GM19239 (cell line): ENCODE measurements around the gene ERBB2.
"Not testable (repeated sequence)": the region's sequence is repeated elsewhere in the genome, so short reads cannot be mapped to it uniquely, and the experiment has no call there.

ENCODE experiments used
- DNase-seq: peaks from one replicate; pipeline ENCODE4 v3.0.0; 2011; ENCODE audit warnings: low spot score; ENCODE audit not compliant: insufficient read length
- FAIRE-seq: peaks from 2 replicates; lab custom pipeline; 2011; peaks lifted over from hg19 to GRCh38; lab: Jason Lieb, UNC

ERBB2 gene

DNA sequence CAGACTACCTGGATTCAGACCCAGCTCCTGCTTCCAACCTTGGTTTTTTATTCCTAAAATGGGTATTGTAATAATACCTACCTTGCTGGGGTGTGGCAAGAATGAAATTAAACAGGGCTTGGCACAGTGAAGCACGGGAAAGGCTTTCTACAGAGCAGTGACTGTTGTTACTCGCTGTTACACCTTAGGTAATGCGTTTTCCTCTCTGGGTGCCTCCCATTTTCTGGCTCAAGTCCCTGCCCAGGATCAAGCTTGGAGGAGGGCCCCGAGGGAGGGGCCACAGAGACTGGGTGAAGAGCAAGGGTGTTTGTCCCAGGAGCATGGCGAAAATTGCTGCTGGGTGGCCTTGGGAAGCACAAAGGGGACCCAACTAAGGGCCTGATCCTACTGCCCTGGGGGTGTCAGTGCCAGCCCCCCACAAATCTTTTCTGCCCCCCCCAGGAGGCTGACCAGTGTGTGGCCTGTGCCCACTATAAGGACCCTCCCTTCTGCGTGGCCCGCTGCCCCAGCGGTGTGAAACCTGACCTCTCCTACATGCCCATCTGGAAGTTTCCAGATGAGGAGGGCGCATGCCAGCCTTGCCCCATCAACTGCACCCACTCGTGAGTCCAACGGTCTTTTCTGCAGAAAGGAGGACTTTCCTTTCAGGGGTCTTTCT, 17.1 kb downstream of the ERBB2 start:
- DNase-seq (no peak), FAIRE-seq (no peak)

GRCh38 chr17:39717660-39718059, 17.8 kb downstream of the ERBB2 start:
- no peak for DNase-seq
- FAIRE-seq = no peak

GRCh38 chr17:39719563-39720355, 19.9 kb downstream of the ERBB2 start:
- no peak for FAIRE-seq
- no peak for DNase-seq

GRCh38 chr17:39722104-39722503, 22.2 kb downstream of the ERBB2 start:
- FAIRE-seq = no peak
- DNase-seq = no peak

DNA sequence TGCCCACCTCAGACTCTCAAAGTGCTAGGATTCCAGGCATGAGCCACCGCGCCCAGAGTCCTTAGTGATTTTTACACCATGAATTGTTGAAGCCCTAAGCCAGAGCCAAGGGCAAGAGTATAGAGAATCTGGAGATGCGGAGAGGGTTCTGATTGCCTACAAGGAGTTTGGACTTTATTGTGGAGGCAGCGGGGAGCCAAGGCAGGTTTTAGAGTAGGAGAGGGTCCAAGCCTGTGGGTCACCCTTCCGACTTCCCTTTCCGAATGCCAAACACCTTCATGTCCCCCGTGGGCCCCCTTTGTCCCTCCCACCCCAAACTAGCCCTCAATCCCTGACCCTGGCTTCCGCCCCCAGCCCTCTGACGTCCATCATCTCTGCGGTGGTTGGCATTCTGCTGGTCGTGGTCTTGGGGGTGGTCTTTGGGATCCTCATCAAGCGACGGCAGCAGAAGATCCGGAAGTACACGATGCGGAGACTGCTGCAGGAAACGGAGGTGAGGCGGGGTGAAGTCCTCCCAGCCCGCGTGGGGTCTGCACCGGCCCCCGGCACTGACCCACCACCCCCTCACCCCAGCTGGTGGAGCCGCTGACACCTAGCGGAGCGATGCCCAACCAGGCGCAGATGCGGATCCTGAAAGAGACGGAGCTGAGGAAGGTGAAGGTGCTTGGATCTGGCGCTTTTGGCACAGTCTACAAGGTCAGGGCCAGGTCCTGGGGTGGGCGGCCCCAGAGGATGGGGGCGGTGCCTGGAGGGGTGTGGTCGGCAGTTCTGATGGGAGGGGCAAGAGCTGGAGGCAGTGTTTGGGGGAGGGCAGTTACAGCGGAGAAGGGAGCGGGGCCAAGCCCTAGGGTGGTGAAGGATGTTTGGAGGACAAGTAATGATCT, 23.3 kb downstream of the ERBB2 start:
- DNase-seq = no peak
- FAIRE-seq = no peak

DNA sequence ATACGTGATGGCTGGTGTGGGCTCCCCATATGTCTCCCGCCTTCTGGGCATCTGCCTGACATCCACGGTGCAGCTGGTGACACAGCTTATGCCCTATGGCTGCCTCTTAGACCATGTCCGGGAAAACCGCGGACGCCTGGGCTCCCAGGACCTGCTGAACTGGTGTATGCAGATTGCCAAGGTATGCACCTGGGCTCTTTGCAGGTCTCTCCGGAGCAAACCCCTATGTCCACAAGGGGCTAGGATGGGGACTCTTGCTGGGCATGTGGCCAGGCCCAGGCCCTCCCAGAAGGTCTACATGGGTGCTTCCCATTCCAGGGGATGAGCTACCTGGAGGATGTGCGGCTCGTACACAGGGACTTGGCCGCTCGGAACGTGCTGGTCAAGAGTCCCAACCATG, 24.9 kb downstream of the ERBB2 start:
- no peak for DNase-seq
- FAIRE-seq = no peak

DNA sequence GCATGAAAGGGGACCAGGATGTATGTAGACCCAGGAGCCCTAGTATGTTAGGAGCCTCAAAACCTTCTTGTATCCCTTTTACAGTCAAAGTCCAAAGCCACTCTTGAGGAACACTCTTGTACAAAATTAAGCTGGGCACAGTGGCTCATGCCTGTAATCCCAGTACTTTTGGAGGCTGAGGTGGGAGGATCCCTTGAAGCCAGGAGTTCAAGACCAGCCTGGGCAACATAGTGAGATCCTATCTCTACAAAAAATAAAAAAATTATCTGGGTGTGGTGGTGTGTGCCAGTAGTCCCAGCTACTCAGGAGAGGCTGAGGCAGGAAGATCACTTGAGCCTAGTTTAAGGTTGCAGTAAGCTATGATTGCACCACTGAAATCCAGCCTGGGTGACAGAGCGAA, 26.1 kb downstream of the ERBB2 start:
- not testable (repeated sequence) for FAIRE-seq, DNase-seq

DNA sequence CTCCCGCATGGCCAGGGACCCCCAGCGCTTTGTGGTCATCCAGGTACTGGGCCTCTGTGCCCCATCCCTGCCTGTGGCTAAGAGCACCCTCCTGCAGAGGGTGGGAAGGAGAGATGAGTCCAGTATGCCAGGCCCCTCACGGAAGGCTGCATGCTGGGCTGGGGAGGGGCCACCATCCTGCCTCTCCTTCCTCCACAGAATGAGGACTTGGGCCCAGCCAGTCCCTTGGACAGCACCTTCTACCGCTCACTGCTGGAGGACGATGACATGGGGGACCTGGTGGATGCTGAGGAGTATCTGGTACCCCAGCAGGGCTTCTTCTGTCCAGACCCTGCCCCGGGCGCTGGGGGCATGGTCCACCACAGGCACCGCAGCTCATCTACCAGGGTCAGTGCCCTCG, 26.8 kb downstream of the ERBB2 start:
- DNase-seq (no peak), FAIRE-seq (no peak)

DNA sequence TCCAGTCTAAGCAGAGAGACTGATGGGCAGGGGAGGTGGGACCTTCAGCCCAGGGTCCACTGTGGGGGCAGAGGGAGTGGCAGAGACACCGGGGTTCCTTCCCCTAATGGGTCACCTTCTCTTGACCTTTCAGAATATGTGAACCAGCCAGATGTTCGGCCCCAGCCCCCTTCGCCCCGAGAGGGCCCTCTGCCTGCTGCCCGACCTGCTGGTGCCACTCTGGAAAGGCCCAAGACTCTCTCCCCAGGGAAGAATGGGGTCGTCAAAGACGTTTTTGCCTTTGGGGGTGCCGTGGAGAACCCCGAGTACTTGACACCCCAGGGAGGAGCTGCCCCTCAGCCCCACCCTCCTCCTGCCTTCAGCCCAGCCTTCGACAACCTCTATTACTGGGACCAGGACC, 27.7 kb downstream of the ERBB2 start:
- DNase-seq = no peak
- no peak for FAIRE-seq

DNA sequence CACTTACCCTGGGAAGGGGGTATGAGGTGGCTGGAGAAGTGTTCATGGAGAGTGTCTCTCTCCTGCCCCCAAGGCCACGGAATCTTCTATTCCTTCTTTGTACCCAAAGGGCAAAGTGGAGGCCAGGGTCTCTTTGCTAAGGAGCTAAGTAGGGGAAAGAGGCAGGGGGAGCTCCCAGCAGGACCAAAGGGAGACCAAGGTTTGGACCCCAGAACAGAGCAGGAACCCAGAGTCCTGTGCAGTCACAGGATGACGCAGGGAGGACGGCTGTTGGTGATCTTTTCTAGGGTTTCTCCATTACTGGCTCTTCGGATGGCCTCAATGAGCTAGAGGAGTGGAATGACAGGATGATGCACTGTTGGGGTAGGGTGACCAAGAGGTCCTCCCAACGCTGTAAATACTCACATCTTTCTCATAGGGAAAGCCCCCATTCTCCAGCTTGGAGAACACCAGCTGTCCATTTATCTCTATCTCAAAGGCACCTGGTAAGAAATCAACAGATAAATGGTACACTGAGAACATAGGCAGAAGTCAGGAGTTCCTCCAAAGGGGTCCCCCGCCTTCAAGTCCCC, 29.5 kb downstream of the ERBB2 start:
- DNase-seq = no peak
- FAIRE-seq = no peak

DNA sequence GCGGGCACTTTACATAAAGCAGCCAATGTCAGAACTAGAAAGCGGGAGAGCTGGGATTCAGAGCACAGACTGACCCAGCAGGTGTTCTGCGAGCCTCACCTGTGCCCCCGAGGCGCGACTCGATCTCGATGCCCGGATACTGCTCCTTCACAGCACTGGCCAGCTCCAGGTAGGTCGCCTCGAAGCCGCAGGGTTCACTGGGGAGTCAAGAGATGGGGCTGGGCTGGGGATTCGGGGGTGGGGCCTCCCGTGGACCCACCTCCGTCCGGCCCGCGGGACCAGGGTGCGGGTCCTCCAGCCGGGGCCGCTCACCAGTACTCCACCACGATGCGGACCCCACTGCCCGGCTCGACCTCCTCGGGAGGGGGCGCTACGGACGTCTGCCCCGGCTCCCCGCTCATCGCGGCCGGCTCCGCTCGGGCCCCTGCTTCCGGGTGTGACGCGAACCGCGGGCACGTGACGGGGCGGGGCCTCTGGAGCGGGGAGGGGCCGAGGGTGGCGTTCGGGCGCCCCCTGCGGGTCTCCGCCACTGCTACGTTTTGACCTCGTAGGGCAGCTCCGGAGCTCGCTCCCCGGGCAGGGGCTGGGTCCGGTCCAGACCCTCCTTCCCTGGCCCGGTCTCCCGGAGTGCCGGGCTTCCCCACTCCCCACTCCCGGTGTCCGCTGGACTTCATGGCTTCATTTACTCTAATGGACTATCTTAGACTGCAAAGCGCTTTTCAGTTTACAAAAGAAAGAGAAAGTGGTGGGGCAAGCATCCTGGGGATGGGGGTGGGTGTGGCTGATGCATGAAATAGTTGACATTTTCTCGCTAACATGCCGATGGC, 30.4 kb downstream of the ERBB2 start, which contains the start of gene MIEN1:
Gene MIEN1, minus strand, starts transcription at position 438 of the 827 bp plus-strand sequence. Its CDS starts 37 bp downstream, at position 401.
- FAIRE-seq = peak; percentile 82
- peak; percentile 93 for DNase-seq

DNA sequence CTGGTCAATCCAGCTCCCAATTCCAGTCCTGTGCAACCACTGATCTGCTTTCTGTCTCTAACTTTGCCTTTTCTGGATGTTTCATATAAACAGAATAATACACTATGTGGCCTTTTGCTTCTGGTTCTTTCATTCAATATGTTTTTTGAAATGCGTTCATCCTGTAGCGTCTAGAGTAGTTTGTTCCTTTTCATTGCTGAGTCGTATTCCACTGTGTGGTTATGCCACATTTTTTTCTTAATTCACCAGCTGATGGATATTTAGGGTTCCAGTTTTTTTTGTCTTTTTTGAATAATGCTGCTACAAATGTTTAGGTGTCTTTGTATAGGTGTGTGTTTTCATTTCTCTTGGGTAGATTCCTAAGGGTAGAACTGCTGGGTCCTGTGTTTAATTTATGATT, 32.7 kb downstream of the ERBB2 start:
- DNase-seq (no peak), FAIRE-seq (no peak)

- no peak for DNase-seq
- FAIRE-seq = no peak
These were observed 36.0 kb downstream of the ERBB2 start for GRCh38 chr17:39735882-39736281.

- DNase-seq (no peak), FAIRE-seq (no peak)
These were observed 36.7 kb downstream of the ERBB2 start for GRCh38 chr17:39736319-39737165.

GRCh38 chr17:39737206-39737759, 37.4 kb downstream of the ERBB2 start:
- FAIRE-seq (no peak), DNase-seq (no peak)

- FAIRE-seq = no peak
These were observed 38.1 kb downstream of the ERBB2 start, which contains the start of gene GRB7 for GRCh38 chr17:39737760-39738567. Gene GRB7, plus strand, starts transcription at chr17:39737938. Its CDS starts 4,364 bp downstream, at chr17:39742302.

GRCh38 chr17:39738568-39738901, 38.7 kb downstream of the ERBB2 start:
- peak; percentile 42 for DNase-seq
- peak; percentile 65 for FAIRE-seq

More at GRCh38 chr17:39737760-39738567, 38.1 kb downstream of the ERBB2 start, which contains the start of gene GRB7:
- no peak for DNase-seq
